Stromal cell of bone marrow (primary cell): ENCODE measurements around the gene GRIK3.
"Not testable (repeated sequence)": the region's sequence is repeated elsewhere in the genome, so short reads cannot be mapped to it uniquely, and the experiment has no call there.

Source experiments
- DNase-seq: peaks from one replicate; pipeline ENCODE4 v3.0.0-alpha.2; 2012; ENCODE audit warnings: low read depth

Gene GRIK3

DNA sequence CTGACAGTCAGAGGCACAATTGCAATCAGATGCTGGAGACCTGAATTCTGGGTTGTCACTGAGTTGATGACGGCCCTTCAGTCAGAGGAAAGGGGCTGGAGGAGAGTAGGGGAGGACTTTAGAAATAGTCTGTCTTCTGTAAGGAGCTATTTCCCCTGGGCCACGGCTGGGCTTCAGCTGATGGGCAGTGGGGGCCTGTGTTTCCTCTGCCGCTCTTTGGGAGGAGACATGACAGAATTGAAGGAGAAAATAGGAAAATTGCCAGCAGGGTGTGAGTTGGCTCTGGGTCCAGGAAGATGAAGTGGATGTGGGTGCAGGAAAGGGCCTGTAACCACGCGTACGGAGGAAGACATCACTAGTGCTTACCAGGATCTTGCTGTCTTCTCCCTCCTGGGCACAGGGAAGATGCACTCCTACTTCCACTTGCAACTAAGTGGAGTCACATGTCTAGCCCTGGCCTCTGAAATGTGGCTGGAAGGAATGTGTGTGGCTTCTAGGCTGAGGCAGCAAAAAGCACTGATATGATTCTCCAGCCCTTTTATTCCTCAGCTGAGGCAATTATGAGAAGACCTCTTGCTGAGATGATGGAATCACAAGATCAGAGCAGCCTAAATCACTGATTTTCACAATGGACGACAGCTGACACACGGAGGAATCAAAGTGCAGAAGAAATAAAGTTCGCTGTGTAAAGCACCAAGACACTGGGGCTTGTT, 250.0 kb downstream of the GRIK3 start:
- peak; percentile 1 for DNase-seq

DNA sequence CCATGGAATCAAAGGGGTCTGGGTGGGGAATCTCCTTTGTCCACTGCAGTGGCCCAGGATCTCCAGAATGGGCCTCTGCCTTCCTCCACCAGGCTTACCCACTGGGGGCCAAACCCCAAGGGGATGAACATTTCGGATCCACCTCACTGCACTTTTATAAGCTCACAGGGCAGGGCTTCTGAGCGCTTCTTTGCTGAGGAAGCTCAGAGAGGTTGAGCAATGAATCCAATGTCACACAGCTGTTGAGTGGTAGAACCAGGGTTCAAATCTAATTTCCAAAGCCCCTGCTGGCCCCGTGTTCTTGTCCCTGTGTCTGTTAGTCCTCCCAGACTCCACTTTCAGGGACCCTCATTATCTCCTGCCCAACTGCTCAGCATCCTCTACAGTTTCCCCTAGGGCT, 250.8 kb downstream of the GRIK3 start:
- DNase-seq, result no peak

DNA sequence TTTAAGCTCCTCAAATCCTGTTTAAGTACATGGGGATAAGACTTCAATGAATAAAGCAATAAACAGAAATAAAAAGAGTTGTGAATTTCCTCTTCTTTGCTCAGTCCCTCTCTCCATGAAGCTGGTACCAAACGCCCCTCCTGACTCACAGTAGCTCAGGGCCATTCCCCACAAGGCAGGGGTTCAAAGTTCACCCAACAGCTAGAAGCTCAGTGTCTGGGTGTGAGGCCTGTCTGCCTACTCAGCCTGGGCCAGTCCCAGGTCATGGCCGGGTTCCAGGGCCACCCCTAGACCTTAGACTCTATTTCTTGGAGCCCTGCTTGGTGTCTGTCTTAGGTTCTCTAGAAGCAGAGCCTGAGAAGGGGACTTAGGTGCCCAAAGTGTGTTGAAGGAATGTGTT, 251.5 kb downstream of the GRIK3 start:
- no peak for DNase-seq

DNA sequence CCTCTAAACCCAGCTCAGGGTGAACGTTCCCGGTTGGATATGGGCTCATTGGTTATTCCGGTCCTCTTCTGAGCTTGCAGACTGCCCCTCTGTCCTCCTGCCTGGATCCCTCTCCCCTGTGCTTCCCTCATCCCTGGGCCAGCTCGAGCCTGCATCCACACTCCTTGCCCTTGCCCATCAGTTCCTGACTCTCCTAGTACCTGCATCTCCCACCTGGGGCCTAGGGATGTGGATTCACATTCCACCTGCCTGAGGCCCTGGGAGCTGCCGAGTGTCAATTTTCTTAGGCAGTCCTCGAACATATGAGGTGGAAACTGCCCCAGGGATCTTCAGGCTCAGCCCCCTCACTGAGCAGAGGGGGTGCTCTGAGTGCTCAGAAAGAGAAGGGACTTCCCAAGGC, 252.2 kb downstream of the GRIK3 start:
- no peak for DNase-seq

DNA sequence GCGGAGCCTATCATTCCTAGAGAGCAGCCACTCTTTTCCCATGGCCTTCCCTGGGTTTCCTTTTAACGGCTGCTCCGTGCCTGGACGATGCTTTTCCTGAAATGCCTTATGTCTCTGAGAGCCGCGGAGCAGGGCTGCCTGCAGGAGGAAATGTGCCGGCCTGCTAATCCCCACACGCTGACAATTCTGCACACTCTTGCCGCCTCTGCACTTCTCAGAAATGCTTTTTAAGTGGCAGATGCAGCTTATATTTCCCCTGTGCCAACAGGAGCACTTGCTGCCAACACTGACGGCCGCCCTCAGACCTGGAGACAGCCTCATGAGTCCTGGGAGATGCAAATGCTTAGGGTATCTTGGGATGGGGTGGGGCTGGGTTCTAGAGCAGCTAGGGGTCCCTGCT, 253.2 kb downstream of the GRIK3 start:
- DNase-seq, result no peak

DNA sequence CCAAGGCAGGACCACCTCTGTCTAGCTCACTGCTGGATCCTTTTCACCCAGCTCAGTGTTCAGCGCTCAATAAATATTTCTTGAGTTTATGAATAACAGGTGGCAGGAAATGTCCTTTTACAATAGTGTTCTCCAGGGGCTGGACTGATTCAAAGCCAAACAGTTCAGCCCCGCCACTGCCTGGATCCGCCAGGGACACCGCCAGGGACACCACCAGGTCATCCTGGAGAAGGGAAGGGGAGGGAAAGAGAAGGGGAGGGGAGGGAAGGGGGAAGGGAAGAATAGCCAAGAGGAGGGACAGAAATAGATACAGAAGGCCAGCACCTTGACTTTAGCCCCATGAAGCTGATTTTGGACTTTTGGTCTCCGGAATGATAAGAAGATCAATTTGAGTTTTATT, 255.6 kb downstream of the GRIK3 start:
- no peak for DNase-seq

DNA sequence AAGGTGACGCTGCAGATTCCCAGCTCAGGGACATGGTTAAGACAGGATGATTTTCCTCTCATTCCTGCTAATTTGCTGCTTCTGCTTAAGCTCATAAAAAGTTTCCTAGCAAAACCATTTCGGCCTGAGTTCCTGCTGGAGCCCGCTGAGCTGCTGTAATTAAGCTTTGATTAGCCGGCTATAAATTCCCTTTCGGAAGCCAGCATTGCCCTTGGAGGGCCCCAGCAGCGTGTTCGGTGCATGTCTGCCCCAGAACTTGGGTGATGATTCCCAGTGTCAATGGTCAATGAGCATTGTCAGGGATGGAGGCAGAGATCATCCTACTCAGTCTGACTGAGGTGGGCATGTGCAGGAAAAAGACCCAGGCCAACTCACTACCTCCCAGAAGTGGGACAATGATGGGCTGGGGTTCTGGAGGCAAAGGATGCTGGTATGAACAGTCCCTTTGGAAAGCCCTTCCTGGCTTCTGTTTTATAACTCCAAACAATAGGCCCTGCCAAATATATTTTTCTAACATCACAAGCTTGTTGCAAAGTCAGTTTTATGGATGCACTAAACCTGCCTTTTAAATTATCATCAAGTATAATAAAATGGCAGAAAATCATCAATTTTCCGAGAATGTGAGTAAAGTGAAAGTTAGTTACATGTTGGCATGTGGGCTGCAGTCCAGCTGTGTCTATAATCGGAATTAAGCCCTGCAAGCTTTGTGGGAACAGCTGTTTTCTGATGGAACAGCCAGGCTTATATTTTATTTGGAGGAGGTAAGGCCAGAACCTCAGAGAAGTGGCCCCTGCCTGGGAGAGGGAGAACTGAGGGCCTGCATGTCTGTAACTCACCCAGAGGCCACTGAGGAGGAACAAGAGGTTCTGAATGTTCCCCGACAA, 257.1 kb downstream of the GRIK3 start:
- no peak for DNase-seq

DNA sequence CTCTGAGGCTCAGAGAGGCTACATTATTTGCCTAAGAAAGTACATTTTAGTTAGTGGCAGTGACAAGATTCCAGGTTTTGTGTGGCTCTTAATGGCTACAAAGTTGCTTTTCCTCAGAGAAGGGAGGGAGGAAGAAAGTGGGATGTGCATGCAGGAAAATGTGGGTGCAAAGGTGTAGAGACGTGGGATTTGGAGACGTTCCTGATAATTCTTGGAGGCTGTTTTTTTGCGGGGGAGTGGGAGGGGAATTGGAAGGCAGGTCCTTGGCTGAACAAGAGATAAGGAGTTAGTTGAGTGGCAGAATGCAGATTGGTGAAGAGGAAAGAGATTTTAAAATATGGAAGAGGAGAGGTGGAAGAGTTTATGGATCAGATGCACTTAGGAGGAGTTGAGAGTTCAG, 258.1 kb downstream of the GRIK3 start:
- DNase-seq, result no peak

DNA sequence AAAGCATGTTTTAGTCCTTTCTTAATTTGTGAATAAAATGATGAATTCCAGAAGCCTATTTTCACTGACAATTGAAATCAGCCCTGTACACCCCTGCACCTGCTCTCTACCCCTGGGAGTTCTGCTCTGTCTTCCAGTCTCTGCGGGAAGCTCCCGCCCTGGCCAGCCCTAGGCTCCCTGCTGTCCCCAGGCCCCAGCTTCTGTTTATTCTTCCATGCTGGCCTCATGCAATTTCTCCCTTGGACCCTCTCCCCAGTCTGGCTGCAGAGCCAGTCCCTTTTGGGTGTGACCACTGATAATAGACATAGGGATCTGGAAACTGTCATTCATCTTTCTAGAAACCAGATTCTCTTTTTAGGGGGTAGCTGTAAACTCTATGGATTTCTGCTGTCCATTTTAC, 258.6 kb downstream of the GRIK3 start:
- no peak for DNase-seq

DNA sequence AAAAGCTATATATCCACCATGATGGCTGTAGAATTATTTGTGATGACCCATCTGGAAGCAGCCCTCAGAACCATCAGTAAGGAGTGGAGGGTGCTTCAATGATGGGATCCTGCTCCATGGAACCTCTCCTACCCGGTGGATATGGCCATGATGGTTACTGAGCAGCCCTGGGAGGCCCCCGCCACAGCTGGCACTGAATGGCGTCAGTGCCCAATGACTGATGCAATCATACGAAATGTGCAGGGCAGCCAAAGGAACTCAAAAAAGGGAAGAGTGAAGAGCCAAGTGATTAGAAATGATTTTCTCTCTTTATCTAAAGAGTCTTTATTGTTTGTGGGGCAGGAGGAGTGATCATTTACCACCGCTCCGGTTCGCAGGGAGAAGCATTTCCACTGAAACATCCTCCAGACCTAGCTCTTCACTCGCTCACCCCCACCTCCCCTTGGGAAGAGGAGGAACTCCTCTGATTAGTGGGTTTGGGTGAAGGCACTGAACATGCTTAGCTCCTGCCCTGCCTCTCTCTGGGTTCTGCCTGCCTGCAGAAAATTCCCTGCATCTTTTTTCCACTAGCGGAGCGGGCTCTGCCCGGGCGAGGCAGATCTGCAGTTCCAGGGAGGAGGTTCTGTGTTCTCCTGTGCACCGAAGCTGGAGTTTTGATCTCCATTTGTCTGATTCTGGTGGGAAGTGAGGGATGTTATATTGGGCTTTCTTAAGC, 260.3 kb downstream of the GRIK3 start:
- no peak for DNase-seq

DNA sequence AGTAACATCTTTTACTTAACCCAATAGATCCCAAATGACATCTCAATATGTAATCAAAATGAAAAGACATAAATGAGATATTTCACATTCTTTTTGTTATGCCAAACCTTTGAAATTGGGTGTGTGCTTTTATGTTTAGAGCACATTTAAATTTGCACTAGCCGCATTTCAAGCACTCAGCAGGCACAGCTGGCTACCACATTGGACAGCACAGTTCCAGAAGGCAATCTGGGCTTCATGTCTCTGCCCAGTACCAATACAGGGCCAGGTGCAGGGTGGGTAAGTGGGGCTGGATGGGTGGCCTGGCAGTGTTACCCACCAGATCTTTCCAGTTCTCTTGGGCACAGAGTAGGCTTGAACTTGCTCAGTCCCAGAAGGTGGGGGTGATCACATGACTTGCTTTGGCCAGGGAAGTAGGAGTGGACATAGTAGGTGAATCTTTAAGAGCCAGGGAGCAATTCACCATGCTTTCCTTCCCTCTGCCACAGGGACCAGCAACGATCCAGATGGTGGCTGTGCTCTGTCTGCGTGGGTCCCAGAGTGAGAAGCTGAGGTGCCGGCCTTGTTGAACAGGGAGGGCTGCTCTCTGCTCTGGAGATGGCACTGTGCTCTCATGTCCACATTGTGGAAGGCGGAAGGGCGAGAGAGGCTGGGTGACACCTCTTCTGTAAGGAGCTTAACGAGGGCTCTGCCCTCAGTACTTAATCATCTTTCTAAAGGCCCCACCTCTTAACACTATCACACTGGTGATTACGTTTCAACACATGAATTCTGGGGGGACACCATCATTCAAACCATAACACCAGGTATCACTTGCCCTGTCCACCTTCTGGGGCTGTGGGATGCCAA, 261.4 kb downstream of the GRIK3 start:
- no peak for DNase-seq

DNA sequence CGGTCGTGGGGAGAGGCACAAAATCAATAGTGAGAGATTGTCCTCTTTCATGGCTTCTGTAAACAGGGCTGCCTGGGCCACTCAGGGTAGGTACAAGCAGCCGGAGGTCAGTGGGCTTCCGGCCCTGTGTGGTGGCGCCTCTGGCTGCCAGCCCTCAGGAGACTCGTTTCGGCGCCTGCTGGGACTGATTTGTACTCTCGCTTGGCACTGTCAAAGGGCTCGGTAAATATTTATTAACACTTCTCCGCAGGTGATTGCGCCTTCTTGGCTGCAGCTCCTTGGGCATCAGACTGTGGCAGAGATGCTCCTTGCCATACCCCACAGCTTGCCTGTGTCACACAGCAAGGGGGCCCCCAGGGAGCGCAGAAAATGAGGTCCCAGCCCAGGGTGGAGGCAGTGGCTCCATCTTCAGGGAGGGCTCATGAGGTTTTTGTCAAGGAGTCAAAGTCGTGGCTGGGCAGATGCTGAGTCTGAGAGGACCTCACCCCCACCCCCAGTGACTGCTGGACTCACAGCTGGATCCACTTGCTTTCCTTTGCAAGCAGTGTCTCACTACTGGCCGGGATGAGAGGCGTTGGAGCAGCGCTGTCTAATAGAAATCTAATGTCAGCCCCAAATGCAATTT, 262.5 kb downstream of the GRIK3 start:
- DNase-seq, result no peak

DNA sequence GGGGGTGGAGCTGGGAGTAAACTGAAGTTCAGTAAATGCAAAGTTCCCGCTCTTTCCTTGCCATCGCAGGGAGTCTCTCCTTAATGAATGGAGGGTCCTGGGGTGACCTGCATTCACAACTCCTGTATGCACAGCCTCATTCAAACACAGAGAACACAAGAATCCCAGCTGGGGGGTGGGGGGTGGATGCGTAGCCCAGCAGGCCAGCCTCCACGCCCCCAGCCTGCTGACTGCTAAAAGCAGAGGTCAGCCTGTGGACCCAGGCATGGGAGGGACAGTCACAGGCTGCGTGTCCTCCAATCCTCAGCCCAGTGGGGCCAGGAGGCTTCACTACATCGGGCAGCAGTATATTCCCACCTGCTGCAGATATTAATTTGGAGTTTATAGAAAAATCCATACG, 263.1 kb downstream of the GRIK3 start:
- no peak for DNase-seq

DNA sequence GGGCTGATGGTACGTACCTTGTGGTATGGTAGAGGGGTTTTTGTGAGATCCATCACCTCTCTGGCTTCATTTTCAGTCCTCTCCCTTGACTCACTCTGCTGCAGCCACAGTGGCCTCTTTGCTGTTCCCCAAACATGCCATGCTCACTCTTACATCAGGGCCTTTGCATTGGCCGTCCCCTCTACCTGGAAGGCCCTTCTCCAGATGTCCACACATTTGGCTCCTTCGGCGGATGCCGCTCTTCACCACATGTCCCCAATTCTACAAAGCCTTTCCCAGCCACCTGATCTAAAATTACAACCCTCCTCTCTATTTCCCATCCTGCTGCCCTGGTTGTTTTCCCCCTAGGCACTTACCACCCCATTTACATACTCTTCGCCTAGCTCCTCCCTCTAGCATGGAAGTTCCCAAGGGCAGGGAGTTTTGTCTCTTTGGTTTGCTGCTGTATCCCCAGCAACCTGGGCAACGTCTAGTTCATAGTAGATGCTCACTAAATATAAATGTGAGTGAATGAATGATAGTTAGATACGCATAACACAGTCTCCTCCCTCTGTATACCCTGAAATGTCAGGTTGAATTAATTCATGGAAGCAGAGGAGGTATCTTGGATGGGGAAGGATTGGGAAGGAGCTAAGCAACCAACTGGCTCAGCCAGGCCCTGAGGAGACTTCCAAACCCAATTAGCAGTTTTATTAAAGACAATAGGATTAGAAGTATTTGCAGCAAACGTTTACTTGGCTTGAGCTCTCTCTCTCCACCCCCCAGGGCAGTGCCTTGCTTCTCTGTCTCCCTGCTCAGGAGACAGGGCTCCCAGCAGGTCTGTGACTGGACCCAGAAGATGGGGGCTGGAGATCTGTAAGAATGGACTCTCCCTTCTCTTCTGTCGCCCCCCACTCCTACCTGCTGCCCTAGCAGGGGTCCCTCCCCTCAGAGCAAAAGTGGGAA, 264.2 kb downstream of the GRIK3 start:
- DNase-seq, result no peak

DNA sequence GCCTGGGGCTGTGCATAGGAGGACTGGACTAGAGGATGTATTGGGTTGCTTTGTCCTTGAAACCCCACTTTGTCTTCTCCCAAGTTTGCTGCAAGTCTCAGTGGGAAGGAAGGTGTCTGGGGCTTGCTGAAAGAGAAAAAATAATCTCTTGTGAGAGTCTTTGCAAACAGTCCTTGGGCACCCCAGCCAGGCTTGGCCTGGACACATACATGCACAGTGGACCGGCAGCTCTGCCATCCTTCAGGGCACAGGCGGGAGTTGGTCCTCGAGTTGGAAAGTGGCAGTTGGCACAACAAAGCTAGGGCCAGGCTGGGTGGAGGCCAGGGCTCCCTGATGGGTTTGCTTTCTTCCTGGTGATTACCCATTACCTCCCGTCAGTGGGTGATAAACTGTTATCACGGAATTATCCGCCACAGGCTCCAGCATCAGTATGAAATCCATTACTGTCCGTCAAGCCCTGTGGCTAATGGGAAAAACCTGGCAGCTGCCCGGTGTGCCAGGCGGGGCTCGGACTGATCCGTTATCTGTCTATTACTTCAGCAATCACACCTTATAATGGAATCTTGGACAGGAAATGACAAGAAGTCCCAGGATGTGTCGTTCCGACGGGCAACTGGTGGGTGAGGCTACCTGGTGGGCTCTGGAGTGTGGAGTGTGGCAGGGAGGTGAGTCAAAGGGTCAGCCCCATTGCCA, 265.7 kb downstream of the GRIK3 start:
- DNase-seq, result no peak

DNA sequence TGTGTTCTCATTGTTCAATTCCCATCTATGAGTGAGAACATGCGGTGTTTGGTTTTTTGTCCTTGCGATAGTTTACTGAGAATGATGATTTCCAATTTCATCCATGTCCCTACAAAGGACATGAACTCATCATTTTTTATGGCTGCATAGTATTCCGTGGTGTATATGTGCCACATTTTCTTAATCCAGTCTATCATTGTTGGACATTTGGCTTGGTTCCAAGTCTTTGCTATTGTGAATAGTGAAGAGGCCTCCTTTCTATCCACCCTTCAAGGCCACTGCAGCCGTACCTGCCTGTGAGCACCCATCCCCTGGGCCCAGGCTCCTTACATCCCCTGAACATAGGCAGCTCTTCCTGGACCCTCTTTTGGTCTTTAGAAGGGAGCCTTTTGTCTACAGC, 266.9 kb downstream of the GRIK3 start:
- DNase-seq, result not testable (repeated sequence)

DNA sequence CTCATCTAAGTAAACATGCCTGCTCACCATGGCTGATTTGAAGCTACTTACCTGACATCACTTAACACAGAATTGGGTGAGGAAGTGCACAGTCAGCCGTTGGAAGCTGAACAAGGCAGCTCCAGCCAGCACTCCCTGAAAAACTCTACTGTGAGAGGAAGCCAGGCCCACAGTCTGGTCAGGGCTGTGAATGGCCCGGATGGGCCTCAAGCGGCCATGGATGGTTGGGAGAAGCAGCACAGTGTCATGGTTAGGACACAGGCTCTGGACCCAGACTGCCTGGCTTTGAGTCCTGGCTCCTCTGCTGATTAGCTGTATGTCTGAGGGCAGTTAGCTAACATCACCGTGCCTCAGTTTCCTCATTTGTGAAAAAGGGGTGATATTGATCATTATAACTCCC, 267.8 kb downstream of the GRIK3 start:
- no peak for DNase-seq

DNA sequence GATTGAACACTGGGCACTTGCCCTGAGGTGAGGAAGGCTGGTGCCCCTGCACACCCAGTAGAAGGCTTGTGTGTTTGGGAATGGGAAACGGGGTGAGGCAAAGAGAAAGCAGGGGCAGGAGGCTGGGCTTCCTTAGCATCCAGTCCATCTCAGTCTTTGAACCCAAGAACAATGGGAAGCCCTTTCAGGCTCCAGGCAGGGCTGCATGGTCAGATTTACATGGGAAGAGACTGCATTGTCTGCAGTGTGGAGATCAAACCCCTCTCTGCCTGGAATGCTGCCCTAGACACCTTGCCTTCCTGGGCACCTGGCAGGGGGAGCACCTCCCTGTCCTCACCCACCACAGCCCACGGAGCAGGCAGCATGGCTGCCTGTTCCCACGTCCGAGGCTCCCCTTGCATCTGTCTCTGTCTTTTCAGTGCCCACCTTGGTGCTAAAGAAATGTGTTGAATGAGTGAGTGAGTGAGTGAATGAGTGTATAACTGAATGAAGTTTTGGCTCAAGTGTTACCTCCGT, 268.5 kb downstream of the GRIK3 start:
- DNase-seq, result no peak

DNA sequence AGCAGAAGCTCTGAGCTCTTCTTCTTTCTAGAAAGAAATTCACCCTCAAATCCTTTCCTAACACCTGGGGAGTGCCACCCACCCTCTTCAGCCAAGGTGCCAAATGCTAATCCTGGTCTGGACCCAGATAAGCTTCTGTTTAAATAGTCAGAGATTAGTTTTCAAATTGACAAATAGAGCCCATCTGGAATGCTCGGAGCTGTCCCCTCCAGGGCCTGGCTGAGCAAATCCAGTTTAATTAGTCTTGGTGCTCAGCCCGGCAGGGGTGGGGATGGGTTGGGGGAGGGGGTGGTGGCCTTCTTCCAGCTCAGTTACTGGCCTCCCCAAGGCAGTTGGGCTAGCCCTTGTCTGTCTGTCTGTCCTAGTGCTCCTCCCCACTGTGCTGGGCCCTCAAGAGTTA, 269.5 kb downstream of the GRIK3 start:
- no peak for DNase-seq

DNA sequence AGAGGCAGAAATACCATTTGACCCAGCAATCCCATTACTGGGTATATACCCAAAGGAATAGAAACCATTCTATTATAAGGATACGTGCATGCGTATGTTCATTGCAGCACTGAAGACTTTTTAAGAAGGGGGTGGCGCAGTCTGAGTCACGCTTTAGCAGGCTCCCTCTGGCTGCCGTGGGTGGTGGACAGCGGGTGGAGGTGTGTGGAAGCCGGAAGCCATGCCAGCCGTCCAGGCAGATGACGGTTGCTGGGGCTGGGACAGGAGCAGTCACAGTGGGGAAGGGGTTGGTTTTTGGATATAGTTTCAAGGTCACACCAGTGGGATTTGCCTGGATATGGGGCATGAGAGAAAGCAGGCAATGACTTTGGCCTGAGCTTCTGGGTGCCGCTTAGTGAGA, 270.5 kb downstream of the GRIK3 start:
- no peak for DNase-seq
